ENCODE results near the gene TTI1.

Gene TTI1

DNA sequence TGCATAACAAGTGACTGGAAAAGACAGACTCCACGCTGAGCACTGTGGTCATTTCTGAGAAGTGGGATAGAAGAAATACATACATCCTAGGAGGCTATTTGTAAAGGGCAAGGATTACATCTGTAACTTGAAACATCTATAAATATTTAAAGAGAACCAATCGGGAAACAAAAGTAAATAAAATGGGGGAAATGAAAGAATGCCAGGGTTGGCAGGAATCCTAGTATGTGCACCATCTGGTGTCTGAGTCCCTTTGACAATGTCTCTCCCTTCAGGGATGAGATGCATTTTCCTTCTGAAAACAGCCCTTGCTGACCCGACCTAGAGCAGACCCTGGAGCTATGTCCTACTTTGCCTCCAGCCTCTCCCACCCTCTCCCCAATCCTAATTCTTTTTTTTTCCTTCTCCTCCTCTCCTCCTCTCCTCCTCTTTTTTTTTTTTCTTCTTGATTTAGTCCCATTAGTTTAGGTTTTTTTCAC lies 77.1 kb downstream of the TTI1 start:
- H3K36me3 ChIP-seq (ENCODE audit: control insufficient read depth, insufficient read depth, low read length) = no peaks in the 10 kb centered on the region
- no peaks in the 10 kb centered on the region for H3K4me1 ChIP-seq (ENCODE audit: control insufficient read depth, insufficient read depth, low read length)
- no peak overlapping the region for H3K4me3 ChIP-seq (ENCODE audit: low read length)
- H3K27ac ChIP-seq (ENCODE audit: low read depth, low read length) = no peak overlapping the region
- no peak overlapping the region for H3K9ac ChIP-seq (ENCODE audit: low read length)
- H3K27me3 ChIP-seq (ENCODE audit: control insufficient read depth, insufficient read depth, low read length) = peaks cover 3% of the 10 kb centered on the region

DNA sequence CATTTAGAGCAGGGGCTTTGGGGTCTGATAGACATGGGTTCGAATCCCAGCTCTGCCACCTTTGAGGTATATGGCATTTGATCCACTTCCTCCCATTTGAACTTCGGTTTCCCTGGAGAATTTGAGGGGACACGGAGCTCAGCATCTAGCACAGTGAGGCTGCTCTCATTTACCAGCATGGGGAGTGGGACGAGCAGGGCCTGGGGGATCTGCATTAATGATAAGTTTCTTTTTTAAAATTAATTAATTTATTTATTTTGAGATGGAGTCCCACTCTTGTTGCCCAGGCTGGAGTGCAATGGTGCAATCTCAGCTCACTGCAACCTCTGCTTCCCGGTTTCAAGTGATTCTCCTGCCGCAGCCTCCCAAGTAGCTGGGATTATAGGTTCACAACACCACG lies 77.7 kb downstream of the TTI1 start:
- no peaks in the 10 kb centered on the region for H3K4me1 ChIP-seq (ENCODE audit: control insufficient read depth, insufficient read depth, low read length)
- no peaks in the 10 kb centered on the region for H3K36me3 ChIP-seq (ENCODE audit: control insufficient read depth, insufficient read depth, low read length)
- no peak overlapping the region for H3K4me3 ChIP-seq (ENCODE audit: low read length)
- peaks cover 3% of the 10 kb centered on the region for H3K27me3 ChIP-seq (ENCODE audit: control insufficient read depth, insufficient read depth, low read length)
- no peak overlapping the region for H3K27ac ChIP-seq (ENCODE audit: low read depth, low read length)
- no peak overlapping the region for H3K9ac ChIP-seq (ENCODE audit: low read length)

DNA sequence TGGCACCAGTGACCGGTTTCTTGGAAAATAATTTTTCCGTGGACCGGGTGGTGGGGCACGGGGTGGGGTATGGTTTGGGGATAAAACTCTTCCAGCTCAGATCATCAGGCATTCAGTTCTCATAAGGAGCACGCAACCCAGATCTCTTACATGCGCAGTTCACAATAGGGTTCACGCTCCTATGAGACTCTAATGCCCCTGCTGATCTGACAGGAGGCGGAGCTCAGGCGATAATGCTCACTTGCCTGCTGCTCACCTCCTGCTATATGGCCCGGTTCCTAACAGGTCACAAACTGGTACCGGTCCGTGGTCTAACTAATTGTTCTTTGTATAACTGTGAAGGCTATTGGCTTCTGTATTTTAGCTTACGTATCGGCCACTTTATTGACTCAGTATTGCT lies 78.6 kb downstream of the TTI1 start:
- peaks cover 3% of the 10 kb centered on the region for H3K27me3 ChIP-seq (ENCODE audit: control insufficient read depth, insufficient read depth, low read length)
- H3K9ac ChIP-seq (ENCODE audit: low read length) = no peak overlapping the region
- H3K27ac ChIP-seq (ENCODE audit: low read depth, low read length) = no peak overlapping the region
- H3K4me1 ChIP-seq (ENCODE audit: control insufficient read depth, insufficient read depth, low read length) = no peaks in the 10 kb centered on the region
- no peak overlapping the region for H3K4me3 ChIP-seq (ENCODE audit: low read length)
- no peaks in the 10 kb centered on the region for H3K36me3 ChIP-seq (ENCODE audit: control insufficient read depth, insufficient read depth, low read length)

DNA sequence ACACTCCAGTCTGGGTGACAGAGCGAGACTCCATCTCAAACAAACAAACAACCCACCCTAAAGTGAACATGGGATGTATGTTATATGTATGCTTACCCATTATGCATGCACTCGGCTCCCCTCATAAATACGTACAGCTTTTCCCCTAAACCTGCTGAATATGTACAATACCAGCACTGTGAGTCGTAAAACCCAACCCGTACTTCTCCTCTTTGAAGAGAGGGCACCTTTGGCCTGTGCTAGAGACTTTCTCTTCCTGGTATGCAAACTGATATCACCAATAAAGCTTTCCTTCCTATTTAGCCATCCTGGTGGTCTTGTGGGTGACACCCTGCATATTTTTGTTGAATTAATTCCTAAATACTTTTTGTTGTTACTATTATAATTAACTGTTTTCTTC lies 79.1 kb downstream of the TTI1 start:
- Histone ChIP-seq H3K4me3 (ENCODE audit: low read length) (no peak overlapping the region), H3K36me3 (ENCODE audit: control insufficient read depth, insufficient read depth, low read length) (no peaks in the 10 kb centered on the region), H3K9ac (ENCODE audit: low read length) (no peak overlapping the region), H3K4me1 (ENCODE audit: control insufficient read depth, insufficient read depth, low read length) (no peaks in the 10 kb centered on the region), H3K27ac (ENCODE audit: low read depth, low read length) (no peak overlapping the region), H3K27me3 (ENCODE audit: control insufficient read depth, insufficient read depth, low read length) (peaks cover 3% of the 10 kb centered on the region)

DNA sequence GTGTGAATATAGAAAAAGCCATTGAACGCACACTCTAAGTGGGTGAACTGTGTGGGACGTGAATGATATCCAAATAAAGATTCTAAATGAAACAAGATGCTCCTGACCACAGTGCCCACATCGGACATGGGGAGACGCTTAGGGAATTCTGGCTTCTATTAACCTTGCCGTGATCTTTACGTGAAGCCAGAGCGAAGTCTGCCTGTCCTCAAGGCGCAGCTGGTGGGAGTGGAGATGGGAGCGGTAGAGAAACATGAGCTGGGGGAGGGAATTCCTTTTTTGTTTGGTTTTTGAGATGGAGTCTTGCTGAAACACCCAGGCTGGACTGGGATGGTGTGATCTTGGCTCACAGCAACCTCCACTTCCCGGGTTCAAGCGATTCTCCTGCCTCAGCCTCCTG lies 84.3 kb downstream of the TTI1 start:
- no peaks in the 10 kb centered on the region for H3K27me3 ChIP-seq (ENCODE audit: control insufficient read depth, insufficient read depth, low read length)
- H3K4me1 ChIP-seq (ENCODE audit: control insufficient read depth, insufficient read depth, low read length) = no peaks in the 10 kb centered on the region
- no peak overlapping the region for H3K27ac ChIP-seq (ENCODE audit: low read depth, low read length)
- no peak overlapping the region for H3K9ac ChIP-seq (ENCODE audit: low read length)
- no peaks in the 10 kb centered on the region for H3K36me3 ChIP-seq (ENCODE audit: control insufficient read depth, insufficient read depth, low read length)
- no peak overlapping the region for H3K4me3 ChIP-seq (ENCODE audit: low read length)

DNA sequence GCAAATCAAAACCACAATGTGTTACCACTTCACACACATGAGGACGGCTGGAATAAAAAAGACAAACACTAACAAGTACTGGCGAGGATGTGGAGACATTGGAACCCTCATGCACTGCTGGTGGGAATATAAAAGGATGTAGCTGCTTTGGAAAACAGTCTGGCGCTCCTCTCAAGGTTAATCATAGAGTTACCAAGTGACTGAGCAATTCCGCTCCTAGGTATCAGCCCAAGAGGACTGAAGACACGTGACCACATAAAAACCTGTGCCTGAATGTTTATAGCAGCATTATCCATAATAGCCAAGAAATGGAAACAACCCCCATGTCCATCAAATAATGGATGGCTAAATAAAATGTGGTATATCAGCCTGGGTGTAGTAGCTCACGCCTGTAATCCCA lies 85.3 kb downstream of the TTI1 start:
- H3K36me3 ChIP-seq (ENCODE audit: control insufficient read depth, insufficient read depth, low read length) = no peaks in the 10 kb centered on the region
- no peak overlapping the region for H3K4me3 ChIP-seq (ENCODE audit: low read length)
- H3K27ac ChIP-seq (ENCODE audit: low read depth, low read length) = no peak overlapping the region
- no peak overlapping the region for H3K9ac ChIP-seq (ENCODE audit: low read length)
- no peaks in the 10 kb centered on the region for H3K27me3 ChIP-seq (ENCODE audit: control insufficient read depth, insufficient read depth, low read length)
- H3K4me1 ChIP-seq (ENCODE audit: control insufficient read depth, insufficient read depth, low read length) = no peaks in the 10 kb centered on the region

DNA sequence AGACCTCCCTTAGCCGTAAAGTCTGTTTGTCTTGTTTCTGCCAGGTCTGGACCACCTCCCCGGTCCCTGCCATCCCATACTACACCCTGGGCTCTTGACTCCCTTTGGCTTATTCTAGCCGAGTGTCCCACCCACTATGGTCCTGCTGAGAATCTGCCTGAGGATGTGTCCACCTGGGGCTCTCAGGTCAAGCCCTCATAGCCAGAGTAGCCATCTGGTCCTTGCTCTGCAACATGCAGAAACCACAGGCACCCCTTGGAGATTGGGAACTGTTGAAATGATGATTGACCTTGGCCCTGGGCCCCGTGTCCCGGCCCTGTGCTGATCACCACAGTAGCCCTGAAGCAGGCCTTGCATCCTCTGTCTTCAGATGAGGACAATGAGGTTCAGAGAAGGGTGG lies 86.3 kb downstream of the TTI1 start:
- Histone ChIP-seq H3K9ac (ENCODE audit: low read length) (no peak overlapping the region), H3K4me1 (ENCODE audit: control insufficient read depth, insufficient read depth, low read length) (no peaks in the 10 kb centered on the region), H3K27ac (ENCODE audit: low read depth, low read length) (no peak overlapping the region), H3K27me3 (ENCODE audit: control insufficient read depth, insufficient read depth, low read length) (no peaks in the 10 kb centered on the region), H3K36me3 (ENCODE audit: control insufficient read depth, insufficient read depth, low read length) (no peaks in the 10 kb centered on the region), H3K4me3 (ENCODE audit: low read length) (no peak overlapping the region)

DNA sequence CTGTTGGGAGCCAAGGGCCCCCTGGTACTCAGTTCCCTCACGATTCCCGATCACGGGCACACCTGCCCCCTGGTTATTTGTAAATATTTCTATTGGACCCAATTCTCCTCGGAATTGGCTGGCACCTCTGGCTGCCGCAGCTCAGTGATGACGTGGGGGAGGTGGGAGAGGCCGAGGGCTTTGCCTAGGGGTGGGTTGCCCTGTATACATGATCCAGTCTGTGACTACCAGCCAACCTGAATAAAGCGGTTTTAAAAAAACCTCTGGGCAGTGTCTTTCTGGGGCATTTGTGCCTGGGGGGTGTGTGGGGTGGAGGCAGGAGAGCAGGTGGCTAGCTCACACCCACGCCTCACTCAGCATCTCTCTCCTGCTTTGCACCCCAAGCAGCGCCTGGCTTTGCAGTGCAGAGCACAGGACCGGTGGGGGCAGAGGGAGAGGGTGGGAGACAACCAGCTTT lies 88.1 kb downstream of the TTI1 start:
- H3K4me3 ChIP-seq (ENCODE audit: low read length) = no peak overlapping the region
- no peaks in the 10 kb centered on the region for H3K27me3 ChIP-seq (ENCODE audit: control insufficient read depth, insufficient read depth, low read length)

DNA sequence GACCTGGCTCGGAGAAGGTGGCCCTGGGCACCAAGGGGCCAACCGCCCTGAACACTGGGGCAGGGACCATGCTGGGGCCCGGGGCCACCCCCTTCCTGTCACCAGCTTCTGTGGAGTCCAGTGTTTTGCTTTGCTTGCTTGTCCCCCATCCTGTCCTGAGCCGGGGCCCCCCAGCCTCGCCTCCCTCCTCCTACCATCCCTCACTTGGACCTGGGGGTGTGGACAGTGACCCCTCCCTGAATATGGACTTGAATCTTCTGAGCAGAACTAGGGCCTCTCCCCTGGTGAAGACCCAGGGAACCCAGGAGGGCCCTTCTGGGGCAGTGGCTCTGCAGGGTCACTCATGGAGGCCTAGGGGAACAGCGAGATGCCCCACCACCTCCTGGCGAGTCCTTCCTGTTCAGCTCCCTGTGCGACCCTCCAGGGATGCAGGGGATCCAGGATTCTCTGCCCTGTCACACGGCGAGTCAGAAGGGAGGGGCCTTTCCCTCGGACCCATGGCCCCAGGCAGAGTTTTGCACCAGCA lies 88.7 kb downstream of the TTI1 start:
- no peak overlapping the region for H3K27ac ChIP-seq (ENCODE audit: low read depth, low read length)
- H3K27me3 ChIP-seq (ENCODE audit: control insufficient read depth, insufficient read depth, low read length) = peaks cover 2% of the 10 kb centered on the region
- H3K4me1 ChIP-seq (ENCODE audit: control insufficient read depth, insufficient read depth, low read length) = no peaks in the 10 kb centered on the region
- H3K9ac ChIP-seq (ENCODE audit: low read length) = no peak overlapping the region
- no peaks in the 10 kb centered on the region for H3K36me3 ChIP-seq (ENCODE audit: control insufficient read depth, insufficient read depth, low read length)
- H3K4me3 ChIP-seq (ENCODE audit: low read length) = no peak overlapping the region

More for the DNA sequence above, 88.1 kb downstream of the TTI1 start:
- no peaks in the 10 kb centered on the region for H3K36me3 ChIP-seq (ENCODE audit: control insufficient read depth, insufficient read depth, low read length)
- no peak overlapping the region for H3K27ac ChIP-seq (ENCODE audit: low read depth, low read length)
- no peaks in the 10 kb centered on the region for H3K4me1 ChIP-seq (ENCODE audit: control insufficient read depth, insufficient read depth, low read length)
- no peak overlapping the region for H3K9ac ChIP-seq (ENCODE audit: low read length)

DNA sequence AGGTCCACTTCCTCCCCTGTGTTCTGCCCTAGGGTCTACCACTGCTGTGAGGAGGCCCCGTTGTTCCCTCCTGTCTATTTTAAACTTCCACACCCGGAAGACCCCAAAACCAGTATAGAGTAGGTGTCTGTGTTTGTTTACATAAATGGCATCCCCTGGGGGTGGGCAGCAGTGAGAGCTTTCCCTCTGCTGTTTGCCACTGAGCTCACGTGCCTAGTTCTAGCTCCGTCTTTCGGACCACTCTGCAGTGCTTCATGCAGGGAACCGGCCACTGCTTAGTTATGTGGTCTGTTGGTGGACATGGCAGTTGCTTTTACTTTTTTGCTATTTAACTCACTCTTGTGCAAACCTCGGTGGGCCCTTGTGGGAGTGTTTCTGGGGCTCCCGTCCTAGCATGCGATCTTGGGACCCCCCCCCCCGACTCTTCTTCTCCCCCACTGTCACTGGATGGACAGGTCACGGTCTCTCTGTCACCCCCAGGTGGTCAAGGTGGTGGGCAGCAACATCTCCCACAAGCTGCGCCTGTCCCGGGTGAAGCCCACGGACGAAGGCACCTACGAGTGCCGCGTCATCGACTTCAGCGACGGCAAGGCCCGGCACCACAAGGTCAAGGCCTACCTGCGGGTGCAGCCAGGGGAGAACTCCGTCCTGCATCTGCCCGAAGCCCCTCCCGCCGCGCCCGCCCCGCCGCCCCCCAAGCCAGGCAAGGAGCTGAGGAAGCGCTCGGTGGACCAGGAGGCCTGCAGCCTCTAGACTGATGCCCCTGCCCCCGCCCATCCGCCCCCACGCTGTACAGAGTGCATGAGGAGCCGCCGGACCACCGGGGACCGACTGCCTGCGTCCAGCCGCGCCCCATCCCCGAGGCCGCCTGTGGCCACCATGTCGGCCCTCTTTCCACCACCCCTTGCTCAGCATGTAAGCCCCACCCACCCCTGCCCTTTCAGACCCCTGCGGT lies 89.5 kb downstream of the TTI1 start:
- H3K4me3 ChIP-seq (ENCODE audit: low read length) = no peak overlapping the region
- no peaks in the 10 kb centered on the region for H3K36me3 ChIP-seq (ENCODE audit: control insufficient read depth, insufficient read depth, low read length)
- H3K4me1 ChIP-seq (ENCODE audit: control insufficient read depth, insufficient read depth, low read length) = no peaks in the 10 kb centered on the region
- H3K27me3 ChIP-seq (ENCODE audit: control insufficient read depth, insufficient read depth, low read length) = peaks cover 2% of the 10 kb centered on the region
- H3K27ac ChIP-seq (ENCODE audit: low read depth, low read length) = no peak overlapping the region
- no peak overlapping the region for H3K9ac ChIP-seq (ENCODE audit: low read length)

DNA sequence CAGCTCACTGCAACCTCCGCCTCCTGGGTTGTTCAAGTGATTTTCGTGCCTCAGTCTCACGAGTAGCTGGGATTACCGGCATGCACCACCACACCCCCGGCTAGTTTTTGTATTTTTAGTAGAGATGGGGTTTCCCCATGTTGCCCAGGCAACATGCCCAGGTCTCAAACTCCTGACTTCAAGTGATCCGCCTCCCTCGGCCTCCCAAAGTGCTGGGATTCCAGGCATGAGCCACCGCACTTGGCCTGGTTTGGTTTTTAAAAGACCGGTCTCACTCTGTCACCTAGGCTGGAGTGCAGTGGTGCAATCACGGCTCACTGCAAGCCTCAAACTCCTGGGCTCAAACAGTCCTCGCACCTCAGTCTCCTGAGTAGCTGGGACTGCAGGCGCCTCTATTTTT lies 90.2 kb downstream of the TTI1 start:
- Histone ChIP-seq H3K4me3 (ENCODE audit: low read length) (no peak overlapping the region), H3K36me3 (ENCODE audit: control insufficient read depth, insufficient read depth, low read length) (no peaks in the 10 kb centered on the region), H3K27me3 (ENCODE audit: control insufficient read depth, insufficient read depth, low read length) (peaks cover 2% of the 10 kb centered on the region), H3K9ac (ENCODE audit: low read length) (no peak overlapping the region), H3K4me1 (ENCODE audit: control insufficient read depth, insufficient read depth, low read length) (no peaks in the 10 kb centered on the region), H3K27ac (ENCODE audit: low read depth, low read length) (no peak overlapping the region)

DNA sequence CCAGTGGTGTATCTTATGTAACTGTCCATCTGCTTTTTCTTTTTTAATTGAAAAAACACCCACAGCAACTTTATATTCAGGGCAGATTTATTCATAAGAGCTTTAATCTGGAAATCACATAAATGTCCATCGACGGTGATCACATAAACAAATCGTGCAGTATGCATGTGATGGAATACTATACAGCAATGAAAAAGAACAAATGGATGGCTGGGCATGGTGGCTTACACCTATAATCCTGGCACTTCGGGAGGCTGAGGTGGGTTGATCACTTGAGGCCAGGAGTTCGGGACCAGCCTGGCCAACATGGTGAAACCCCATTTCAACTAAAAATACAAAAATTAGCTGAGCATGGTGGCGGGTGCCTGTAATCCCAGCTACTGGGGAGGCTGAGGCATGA lies 91.3 kb downstream of the TTI1 start:
- H3K4me1 ChIP-seq (ENCODE audit: control insufficient read depth, insufficient read depth, low read length) = no peaks in the 10 kb centered on the region
- no peak overlapping the region for H3K9ac ChIP-seq (ENCODE audit: low read length)
- no peaks in the 10 kb centered on the region for H3K36me3 ChIP-seq (ENCODE audit: control insufficient read depth, insufficient read depth, low read length)
- H3K27me3 ChIP-seq (ENCODE audit: control insufficient read depth, insufficient read depth, low read length) = peaks cover 2% of the 10 kb centered on the region
- H3K4me3 ChIP-seq (ENCODE audit: low read length) = no peak overlapping the region
- no peak overlapping the region for H3K27ac ChIP-seq (ENCODE audit: low read depth, low read length)

DNA sequence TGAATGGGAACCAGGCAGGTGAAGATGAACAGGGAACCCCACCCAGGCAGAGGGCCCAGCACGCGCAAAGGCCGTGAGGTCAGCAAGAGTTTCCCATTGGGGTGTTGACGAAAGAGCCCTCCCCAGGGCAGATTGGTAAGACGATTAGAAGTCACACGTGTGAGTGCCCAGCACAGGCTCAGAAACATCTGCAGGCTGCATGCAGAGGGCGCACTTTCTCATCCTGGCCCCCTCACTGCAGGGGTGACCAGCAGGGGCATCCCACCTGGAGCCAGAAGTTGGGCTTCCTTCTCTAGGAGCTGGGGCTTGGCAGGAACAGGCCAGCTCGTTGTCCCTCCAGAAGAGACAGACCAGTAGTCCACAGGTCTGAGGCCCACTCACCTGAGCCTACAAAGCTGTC lies 91.9 kb downstream of the TTI1 start:
- Histone ChIP-seq H3K36me3 (ENCODE audit: control insufficient read depth, insufficient read depth, low read length) (no peaks in the 10 kb centered on the region), H3K27ac (ENCODE audit: low read depth, low read length) (no peak overlapping the region), H3K9ac (ENCODE audit: low read length) (no peak overlapping the region), H3K27me3 (ENCODE audit: control insufficient read depth, insufficient read depth, low read length) (peaks cover 2% of the 10 kb centered on the region), H3K4me3 (ENCODE audit: low read length) (no peak overlapping the region), H3K4me1 (ENCODE audit: control insufficient read depth, insufficient read depth, low read length) (no peaks in the 10 kb centered on the region)

Measured in rectal smooth muscle tissue (tissue), 1 donor.